Hippocampal formation (tissue), 2 donors: ENCODE measurements around the gene SCAF1.

ENCODE experiments used
- DNase-seq, 2 donors: peaks; one replicate each; lab custom pipeline; 2025; lab: John Stamatoyannopoulos, UW

Gene SCAF1, protein sequence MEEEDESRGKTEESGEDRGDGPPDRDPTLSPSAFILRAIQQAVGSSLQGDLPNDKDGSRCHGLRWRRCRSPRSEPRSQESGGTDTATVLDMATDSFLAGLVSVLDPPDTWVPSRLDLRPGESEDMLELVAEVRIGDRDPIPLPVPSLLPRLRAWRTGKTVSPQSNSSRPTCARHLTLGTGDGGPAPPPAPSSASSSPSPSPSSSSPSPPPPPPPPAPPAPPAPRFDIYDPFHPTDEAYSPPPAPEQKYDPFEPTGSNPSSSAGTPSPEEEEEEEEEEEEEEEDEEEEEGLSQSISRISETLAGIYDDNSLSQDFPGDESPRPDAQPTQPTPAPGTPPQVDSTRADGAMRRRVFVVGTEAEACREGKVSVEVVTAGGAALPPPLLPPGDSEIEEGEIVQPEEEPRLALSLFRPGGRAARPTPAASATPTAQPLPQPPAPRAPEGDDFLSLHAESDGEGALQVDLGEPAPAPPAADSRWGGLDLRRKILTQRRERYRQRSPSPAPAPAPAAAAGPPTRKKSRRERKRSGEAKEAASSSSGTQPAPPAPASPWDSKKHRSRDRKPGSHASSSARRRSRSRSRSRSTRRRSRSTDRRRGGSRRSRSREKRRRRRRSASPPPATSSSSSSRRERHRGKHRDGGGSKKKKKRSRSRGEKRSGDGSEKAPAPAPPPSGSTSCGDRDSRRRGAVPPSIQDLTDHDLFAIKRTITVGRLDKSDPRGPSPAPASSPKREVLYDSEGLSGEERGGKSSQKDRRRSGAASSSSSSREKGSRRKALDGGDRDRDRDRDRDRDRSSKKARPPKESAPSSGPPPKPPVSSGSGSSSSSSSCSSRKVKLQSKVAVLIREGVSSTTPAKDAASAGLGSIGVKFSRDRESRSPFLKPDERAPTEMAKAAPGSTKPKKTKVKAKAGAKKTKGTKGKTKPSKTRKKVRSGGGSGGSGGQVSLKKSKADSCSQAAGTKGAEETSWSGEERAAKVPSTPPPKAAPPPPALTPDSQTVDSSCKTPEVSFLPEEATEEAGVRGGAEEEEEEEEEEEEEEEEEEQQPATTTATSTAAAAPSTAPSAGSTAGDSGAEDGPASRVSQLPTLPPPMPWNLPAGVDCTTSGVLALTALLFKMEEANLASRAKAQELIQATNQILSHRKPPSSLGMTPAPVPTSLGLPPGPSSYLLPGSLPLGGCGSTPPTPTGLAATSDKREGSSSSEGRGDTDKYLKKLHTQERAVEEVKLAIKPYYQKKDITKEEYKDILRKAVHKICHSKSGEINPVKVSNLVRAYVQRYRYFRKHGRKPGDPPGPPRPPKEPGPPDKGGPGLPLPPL

DNA sequence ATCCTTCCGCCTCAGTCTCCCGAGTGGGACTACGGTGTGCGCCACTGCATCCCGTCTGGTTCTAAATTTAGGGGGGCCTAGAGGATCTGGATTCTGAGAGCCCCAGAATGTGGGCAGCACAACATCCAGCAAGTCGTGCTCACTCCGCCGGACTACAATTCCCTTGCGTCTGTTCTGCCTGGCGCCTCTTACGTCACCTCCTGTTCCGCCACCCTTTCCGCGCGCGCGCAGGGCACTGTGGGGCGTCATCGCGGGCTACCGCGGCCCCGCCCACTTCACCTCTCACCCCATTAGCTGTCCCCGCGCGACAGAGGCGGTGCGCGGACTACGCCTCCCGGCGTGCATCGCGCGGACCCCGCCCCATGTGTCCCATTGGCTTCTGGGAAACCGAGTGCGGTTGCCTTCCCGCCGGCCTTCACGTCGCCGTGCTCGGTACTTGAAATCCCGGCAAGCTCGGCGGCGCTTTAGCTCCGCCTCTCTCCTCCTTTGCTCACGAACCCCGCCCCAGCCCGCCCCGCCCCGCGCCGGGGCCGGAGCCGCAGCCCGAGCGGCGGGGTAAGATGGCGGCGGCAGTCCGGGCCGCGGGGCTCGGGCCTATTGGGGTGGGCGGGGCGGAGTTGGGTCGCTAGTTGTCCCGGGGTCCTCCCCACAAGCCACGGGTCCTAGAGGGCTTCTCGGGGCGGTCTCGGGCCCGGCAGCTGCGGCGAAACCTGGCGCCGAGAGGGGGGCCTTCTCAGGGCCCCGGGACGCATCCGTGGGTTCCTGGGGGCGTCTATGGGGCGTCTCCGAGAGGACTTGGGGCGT, at the start of gene SCAF1:
SCAF1 (plus strand) TSS at position 522 of the 804 bp plus-strand sequence. CDS start 2,818 bp downstream, outside the sequence.
- peak; percentile 98 to 99 for DNase-seq

DNA sequence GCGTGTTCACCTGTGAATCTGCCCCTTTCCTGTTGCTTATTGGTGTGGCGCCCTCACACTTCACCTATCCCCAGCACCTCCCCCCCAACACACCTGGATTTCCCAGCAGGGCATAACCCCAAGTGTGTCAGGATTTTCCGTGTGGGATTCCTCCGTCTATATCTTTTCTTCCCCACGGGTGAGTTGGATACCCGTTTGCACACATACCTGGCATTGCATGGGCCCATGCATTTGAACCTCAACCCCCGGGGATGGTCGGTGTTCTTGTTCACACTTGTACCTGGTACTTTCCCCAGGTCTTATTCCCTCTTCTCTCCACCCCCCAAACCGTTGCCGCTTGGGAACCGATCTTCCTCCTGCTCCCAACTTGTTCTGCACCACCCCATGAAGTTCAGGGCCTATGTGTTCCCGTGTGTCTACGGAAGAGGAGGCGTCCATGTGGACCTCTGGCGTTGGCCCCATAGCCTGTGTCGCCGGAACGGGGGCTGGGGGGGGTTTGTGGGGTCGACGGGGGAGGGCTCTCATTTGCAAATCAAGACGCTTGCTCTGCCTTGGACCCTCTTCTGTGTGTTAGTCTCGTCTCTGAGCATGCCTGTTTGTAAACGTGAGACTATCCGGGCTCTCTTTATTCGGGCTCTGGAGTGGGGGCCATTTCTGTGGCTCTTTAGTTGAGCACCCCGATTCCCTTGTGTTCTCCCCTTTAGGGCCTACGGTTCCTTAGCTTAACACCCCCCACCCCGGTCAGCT, 49.4 kb upstream of the SCAF1 start:
- no peak for DNase-seq

DNA sequence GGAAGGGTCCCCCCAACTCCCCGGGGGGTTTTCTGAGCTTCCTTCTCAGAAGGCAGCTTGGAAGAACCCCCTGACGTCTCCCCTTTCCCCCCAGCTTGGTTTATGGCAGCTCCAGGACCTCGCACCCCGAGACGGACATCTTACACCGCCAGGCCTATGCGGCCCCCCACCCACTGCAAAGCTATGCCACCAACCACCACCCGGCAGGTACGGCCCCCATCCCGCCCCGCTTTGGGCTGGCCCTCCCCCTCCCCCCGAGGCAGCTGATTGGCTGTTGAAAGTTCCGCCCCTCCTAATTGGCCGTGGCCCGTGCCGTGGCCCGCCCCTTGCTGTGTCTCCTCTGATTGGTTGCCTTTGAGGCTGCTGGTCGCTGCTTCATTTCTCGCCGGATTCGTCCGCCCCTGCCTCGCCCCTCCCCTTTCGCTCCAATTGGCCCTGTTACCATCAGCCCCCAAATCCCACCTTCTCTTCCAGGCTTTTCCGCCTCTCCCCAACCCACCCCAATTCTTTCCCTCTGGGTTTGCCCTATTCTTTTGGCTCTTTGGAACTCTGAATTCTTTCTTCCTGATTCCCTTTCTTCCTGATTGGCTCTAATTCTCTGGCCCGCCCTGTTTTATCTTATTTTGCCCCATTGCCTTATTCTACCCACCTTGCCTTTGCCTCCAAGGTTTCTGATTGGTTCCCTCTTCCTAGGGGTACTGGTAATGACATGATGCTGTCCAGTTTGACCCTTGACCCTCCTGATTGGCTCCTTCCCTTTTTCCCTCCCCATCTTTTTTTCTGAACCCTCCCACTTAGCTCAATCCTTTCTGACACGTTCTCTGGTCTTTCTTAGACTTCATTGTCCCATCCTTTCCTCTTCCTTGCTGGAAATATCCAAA, 48.5 kb upstream of the SCAF1 start:
- peak; percentile 87 to 91 for DNase-seq

DNA sequence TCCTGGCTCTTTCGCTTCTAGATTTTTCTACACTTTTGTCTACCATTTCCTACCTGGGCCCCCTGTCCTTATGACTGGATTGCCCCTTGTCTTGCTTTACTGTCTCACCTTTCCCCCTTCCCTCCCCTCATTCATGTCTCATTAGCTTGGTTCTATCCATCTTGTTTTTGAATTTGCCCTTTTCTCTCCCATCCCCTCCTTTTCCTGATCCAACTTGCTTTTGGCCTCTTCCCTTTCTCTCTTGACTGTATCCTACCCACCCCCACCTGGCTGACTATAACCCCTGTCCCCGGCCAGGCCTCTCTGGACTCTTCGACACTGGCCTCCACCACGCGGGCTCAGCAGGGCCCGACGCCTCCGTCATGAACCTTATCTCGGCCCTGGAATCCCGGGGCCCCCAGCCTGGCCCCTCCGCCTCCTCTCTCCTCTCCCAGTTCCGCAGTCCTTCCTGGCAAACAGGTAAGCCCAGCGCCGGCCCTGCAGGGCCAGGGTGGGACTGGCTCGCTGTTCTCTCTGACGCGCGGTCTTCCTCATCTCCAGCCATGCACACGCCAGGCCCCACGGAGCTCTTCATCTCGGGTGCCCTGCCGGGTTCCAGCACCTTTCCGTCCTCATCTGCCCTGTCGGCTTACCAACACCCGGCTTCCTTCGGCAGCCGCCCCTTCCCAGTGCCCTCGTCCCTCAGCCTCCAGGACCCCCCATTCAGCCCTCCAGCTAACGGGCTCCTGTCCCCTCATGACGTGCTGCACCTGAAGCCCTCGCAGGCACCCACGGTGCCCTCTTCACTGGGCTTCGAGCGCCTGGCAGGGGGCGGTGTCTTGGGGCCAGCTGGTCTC, 47.6 kb upstream of the SCAF1 start:
- DNase-seq: no peak

DNA sequence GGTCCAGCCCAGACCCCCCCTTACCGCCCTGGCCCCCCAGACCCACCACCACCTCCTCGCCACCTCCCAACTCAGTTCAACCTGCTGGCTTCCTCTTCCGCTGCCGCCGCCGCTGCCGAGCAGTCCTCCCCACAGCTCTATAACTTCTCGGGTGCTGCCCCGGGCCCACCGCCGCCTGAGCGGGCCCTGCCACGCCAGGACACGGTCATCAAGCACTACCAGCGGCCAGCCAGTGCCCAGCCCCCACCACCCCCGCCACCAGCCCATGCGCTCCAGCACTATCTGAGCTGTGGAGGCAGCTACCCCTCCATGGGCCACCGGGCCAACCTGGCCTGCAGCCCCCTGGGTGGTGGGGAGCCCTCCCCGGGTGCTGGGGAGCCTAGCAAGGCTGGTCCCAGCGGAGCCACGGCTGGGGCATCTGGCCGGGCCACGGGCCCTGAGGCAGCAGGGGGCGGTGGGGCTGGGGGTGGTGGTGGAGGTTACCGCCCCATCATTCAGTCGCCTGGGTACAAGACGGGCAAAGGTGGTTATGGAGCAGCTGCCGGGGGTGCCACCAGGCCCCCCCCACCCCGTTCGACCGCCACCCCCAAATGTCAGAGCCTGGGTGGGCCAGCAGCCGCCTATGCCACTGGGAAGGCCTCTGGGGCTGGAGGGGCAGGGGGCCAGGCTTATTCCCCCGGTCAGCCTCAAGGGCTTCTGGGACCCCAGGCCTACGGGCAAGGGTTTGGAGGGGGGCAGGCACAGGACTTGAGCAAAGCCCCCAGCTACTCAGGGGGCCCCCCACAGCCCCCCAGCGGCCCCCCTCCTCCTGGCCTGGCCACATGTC, 46.8 kb upstream of the SCAF1 start:
- no peak for DNase-seq

DNA sequence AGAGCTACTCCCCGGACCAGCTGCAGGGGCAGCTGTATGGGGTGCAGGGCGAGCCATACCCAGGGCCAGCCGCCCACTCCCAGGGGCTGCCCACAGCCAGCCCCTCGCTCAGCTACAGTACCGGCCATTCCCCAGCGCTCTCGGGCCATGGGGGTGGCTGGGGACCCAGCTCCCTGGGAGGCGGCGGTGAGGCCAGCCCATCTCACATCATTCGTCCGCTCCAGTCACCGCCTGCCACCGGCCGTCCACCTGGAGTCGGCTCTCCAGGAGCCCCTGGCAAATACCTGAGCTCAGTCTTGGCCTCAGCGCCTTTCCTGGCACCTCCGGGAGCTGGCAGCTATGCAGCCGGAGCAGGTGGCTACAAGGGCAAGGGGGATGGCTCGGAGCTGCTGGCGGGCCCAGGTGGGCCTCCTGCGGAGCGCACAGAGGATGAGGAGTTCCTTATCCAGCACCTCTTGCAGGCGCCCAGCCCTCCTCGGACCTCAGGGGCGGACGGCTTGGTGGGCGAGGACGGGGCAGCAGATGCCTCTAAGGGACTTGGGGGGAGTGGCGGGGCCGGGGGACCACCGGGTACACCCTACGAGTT, 46.1 kb upstream of the SCAF1 start:
- DNase-seq: no peak

DNA sequence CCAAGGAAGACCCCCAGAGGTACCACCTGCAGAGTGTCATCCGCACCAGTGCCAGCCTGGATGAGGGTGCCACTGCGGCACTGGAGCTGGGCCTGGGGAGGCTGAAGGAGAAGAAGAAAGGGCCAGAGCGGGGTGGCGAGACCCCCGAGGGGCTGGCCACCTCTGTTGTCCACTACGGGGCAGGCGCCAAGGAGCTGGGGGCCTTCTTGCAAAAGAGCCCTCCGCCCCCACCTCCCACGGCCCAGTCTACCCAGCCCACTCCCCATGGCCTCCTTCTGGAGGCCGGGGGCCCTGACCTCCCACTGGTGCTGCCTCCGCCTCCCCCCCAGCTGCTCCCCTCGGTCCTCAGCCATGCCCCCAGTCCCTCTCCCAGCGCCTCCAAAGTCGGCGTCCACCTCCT, 45.6 kb upstream of the SCAF1 start:
- DNase-seq: no peak

DNA sequence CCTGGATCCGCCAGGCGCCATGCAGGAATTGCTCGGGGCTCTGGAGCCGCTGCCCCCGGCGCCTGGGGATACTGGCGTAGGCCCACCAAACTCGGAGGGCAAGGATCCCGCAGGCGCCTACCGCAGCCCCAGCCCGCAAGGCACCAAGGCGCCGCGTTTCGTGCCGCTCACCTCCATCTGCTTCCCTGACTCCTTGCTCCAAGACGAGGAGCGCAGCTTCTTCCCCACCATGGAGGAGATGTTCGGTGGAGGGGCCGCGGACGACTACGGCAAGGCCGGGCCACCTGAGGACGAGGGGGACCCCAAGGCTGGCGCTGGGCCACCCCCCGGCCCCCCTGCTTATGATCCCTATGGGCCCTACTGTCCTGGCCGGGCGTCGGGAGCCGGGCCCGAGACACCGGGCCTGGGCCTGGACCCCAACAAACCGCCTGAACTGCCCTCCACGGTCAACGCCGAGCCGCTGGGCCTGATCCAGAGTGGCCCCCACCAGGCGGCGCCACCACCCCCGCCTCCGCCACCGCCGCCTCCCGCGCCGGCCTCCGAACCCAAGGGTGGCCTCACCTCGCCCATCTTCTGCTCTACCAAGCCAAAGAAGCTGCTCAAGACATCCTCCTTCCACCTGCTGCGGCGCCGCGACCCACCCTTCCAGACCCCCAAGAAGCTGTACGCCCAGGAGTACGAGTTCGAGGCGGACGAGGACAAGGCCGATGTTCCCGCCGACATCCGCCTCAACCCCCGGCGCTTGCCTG, 44.9 kb upstream of the SCAF1 start:
- DNase-seq: no peak

DNA sequence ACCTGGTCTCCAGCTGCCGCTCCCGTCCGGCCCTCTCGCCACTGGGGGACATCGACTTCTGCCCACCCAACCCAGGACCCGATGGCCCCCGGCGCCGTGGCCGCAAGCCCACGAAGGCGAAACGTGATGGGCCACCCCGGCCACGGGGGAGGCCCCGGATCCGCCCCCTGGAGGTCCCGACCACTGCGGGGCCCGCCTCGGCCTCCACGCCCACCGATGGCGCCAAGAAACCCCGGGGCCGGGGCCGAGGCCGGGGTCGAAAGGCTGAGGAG, 44.4 kb upstream of the SCAF1 start:
- no peak for DNase-seq

DNA sequence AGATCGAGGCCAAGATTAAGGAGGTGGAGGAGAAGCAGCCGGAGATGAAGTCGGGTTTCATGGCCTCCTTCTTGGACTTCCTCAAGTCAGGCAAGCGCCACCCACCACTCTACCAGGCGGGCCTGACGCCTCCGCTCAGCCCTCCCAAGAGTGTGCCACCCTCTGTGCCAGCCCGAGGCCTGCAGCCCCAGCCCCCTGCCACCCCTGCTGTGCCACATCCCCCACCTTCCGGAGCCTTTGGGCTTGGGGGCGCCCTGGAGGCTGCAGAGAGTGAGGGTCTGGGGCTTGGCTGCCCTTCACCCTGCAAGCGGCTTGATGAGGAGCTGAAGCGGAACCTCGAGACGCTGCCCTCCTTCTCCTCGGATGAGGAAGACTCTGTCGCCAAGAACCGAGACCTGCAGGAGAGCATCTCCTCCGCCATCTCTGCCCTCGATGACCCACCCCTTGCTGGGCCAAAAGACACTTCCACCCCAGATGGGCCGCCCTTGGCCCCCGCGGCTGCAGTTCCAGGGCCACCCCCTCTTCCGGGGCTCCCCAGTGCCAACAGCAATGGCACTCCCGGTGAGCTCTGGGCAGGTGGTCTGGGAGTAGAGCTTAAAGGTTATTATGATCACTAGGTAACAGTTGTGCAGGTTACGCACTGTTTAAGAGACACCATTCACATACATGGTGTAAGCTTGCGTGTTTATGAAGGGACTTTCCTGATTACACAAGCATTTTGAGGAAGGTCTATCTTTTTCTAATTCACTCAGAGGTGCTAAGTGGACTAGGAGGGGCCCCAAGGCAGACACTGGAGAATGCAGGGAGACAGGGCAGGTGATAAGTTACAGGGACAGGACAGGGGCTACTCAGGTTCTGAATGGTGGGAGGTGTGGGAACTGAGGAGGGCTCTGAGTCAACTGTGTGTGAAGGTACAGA, 42.4 kb upstream of the SCAF1 start:
- DNase-seq: no peak

DNA sequence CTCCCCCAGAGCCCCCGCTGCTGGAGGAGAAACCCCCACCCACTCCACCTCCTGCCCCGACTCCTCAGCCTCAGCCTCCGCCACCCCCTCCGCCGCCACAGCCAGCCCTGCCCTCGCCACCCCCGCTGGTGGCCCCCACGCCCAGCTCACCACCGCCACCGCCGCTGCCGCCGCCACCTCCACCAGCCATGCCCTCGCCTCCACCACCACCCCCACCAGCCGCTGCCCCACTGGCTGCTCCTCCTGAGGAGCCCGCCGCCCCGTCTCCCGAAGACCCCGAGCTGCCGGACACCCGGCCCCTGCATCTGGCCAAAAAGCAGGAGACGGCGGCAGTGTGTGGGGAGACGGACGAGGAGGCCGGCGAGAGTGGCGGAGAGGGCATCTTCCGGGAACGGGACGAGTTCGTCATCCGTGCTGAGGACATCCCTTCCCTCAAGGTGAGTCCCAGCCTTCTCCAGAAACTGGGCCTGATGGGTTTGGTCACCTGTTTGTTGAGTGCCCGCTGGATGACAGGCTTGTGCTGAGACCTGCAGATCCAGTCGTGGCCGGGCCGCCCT, 40.4 kb upstream of the SCAF1 start:
- DNase-seq: no peak

DNA sequence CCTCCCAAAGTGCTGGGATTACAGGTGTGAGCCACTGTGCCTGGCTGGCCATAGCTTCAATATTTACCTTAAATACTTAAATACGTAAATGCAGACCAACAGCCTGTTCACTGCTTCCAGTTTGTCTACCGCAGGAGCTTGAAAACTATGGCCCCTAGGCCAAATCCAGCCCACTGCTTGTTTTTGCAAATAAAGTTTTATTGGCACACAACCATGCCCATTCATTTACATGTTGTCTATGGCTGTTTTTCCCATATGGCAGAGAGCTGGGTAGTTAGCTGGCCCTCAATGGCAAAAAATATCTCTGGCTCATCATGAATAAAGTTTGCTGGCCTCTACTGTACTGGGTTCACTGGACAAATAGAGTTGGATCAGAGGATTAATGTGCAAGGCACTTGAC, 39.2 kb upstream of the SCAF1 start:
- DNase-seq: no peak

DNA sequence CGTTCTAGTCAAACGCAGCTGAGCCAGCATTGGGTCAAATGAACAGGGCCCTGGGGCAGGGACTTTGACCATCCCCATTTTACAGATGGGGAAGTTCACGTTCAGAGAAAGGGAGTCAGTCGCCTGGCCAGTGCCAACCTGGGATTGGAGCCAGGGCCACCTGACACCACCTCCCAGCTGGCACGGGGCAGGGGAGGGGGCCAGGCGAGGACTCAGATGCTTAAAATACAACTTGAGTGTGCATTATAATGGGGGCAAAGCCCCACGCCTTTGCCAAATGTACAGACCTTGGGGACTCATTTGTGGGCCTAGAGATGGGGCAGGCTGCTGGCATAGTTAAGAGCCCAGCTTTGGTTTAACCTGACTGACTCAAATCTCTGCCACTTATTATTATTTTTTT, 36.4 kb upstream of the SCAF1 start:
- no peak for DNase-seq

DNA sequence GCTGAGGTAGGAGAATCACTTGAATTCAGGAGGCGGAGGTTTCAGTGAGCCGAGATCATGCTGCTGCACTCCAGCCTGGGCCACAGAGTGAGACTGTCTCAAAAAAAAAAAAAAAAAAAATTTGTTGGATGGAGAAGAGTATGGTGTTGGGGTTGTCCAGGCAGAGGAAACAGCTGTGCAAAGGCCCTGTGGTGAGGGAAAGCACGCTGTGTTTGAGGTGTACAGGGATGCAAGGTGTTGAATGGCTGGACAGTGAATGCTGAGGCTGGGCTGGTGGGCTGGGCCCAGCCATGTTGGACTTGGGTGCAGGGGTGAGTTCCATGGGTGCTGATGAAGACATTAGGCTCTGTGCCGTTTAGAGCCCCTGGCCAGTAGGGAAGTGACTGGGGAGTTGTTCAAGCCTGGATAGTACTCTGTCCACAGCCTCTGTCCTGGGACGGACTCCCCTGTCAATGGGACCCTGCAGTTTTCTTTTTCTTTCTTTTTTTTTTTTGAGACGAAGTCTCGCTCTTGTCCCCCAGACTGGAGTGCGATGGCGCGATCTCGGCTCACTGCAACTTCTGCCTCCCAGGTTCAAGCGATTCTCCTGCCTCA, 32.4 kb upstream of the SCAF1 start:
- no peak for DNase-seq

DNA sequence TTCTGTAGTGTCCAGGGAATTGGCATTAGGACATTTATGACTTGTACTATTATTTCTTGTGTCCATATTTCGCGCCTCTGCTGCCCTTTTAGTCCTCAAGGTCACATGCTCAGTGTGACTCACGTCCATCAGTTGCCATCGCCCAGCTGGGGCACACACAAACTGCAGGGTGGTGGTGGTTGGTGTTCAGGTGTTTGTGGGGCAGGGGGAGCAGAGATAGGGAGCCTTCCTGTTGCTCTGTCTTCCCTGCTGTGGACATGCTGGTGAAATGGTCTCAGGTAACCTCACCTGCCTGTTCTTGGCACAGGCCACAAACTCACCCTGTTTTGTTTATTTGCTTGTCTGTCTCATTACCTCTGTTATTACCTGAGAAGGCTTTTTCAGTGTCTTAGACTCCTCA, 28.6 kb upstream of the SCAF1 start:
- DNase-seq: no peak
